ENCODE results near the gene FSTL4.

Gene FSTL4

DNA sequence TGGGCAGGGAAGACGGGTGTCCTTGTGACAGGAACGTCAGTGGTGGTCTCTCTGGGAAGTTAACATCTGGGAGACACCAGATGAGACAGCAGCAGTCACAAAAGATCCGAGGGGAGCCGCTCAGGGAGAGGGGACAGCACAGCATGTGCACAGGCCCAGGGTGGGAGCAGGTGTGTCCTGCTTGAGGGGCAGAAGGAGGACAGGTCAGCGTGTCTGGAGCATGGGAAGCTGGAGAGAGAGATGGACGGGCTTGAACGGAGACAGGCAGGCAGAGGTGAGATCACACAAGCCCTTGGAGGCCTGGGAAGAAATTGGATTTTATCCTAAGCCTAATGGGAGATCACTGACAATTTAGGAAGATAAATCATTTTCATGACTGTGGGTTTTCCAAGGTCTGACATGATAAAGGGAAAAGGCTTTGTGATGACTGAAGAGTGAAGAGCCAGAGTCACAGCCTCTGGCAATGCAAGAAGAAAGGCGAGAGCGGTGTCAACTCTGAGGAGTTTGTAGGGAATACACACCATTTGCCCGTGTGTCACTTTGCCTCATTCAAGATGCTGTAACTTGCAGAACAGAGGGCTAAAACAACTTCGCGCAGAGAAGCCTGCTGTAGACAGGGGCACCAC, 88.3 kb downstream of the FSTL4 start:
- H3K4me3 ChIP-seq (ENCODE audit: low read length) = no peak overlapping the region
- DNase-seq (ENCODE audit: low read depth, low spot score) = no peak

DNA sequence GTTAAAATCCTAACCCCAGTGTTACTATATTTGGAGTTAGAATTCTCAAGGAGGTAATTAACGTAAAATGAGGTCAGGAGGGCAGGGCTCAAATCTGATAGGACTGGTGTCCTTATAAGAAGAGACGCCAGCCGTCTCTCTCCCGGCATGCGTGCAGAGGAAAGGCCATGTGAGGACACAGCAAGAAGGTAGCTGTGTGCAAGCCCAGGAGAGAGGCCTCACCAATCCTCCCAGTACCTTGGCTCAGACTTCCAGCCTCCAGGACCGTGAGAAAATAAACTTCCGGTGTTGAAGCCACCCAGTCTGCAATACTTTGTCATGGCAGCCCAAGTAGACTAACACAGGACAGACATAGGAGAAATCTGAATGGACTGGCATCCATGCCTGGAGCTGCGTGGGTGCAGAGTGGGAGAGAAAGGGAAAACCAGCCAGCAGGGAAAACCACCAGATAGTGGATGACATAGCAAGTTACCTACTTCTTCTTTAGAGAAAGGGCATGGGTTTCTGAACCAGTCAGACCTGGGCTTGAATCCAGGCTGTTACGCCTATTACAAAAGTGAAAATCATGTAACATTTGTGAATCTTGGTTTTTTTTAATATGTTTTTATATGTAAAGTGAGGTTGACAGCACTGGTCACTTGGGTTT, 89.2 kb downstream of the FSTL4 start:
- DNase-seq (ENCODE audit: low read depth, low spot score) = no peak
- H3K4me3 ChIP-seq (ENCODE audit: low read length) = no peak overlapping the region

GRCh38 chr5:133521801-133522200, 90.5 kb downstream of the FSTL4 start:
- H3K4me3 ChIP-seq (ENCODE audit: low read length) = no peak overlapping the region
- no peak for DNase-seq (ENCODE audit: low read depth, low spot score)

DNA sequence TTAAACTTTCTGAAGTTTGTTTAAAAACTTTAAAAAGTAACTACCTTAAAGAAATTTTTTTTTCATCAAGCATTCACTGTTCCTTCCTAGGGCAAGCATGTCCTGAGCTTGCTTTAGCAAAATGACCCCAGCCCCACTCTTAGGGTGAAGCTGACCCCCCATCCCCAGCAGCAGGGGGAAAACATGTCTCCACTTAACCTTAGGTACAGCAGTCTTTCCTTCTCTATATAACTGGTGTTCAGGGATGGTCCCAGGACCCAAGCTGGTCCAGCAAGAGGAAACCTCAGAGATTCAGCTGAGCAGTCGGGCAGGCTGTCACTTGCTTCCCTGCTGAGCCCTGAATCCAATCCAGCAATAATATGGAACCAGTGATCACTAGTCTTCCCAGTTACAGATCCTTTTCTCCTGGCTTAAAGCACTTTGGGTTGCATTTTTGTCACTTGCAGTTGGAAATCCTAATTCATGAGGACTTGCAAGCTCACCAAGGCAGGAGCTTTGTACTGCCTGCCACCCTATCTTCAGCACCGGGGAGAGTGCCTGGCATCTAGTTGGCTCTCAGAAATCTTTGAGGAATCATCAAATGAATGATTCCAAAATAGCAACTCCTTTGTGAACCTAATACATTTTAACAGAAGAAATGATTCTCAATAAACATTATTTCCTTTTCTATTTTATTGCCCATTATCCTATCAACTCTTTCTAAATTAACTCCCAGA, 91.2 kb downstream of the FSTL4 start:
- no peak for DNase-seq (ENCODE audit: low read depth, low spot score)

GRCh38 chr5:133520062-133520461, 92.3 kb downstream of the FSTL4 start:
- DNase-seq (ENCODE audit: low read depth, low spot score) = no peak
- no peak overlapping the region for H3K4me3 ChIP-seq (ENCODE audit: low read length)

More for the DNA sequence above, 91.2 kb downstream of the FSTL4 start:
- no peak overlapping the region for H3K4me3 ChIP-seq (ENCODE audit: low read length)

- H3K4me3 ChIP-seq (ENCODE audit: low read length) = no peak overlapping the region
- no peak for DNase-seq (ENCODE audit: low read depth, low spot score)
Measured at GRCh38 chr5:133519191-133519590, 93.2 kb downstream of the FSTL4 start.

GRCh38 chr5:133514456-133514855, 97.9 kb downstream of the FSTL4 start:
- no peak for DNase-seq (ENCODE audit: low read depth, low spot score)
- H3K4me3 ChIP-seq (ENCODE audit: low read length) = no peak overlapping the region

DNA sequence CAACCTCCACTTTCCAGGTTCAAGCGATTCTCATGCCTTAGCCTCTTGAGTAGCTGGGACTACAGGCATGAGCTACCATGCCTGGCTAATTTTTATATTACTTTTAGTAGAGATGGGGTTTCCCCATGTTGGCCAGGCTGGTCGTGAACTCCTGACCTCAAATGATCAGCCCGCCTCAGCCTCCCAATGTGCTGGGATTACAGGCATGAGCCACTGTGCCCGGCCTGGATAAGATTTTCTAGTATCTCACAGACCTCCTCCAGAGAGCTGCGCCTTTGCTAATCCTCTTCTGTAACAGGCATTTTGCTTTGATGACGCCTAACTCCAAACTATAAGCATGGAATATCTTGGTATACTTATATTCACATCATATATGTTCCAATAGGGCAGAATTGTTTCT, 99.4 kb downstream of the FSTL4 start:
- no peak for DNase-seq (ENCODE audit: low read depth, low spot score)
- H3K4me3 ChIP-seq (ENCODE audit: low read length) = no peak overlapping the region

- no peak for DNase-seq (ENCODE audit: low read depth, low spot score)
- H3K4me3 ChIP-seq (ENCODE audit: low read length) = no peak overlapping the region
Measured at GRCh38 chr5:133511653-133512235, 100.6 kb downstream of the FSTL4 start.

GRCh38 chr5:133510634-133511262, 101.6 kb downstream of the FSTL4 start:
- no peak for DNase-seq (ENCODE audit: low read depth, low spot score)
- no peak overlapping the region for H3K4me3 ChIP-seq (ENCODE audit: low read length)

DNA sequence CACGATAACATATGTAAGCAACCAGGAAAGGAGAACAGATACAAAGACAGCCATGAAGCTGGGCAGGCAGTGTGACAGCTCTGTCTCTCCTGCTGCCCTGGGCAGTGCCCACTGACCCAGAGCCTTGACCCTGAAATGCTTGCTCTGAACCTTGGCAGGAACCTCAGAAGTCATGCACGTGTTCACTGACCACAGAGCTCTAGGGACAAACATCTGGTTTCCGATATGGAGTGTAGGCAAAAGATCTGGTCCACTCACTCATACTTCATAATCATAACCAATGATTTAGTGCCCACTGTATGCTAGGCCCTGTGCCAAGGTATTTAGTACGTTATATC, 102.6 kb downstream of the FSTL4 start:
- H3K4me3 ChIP-seq (ENCODE audit: low read length) = no peak overlapping the region
- DNase-seq (ENCODE audit: low read depth, low spot score) = no peak

- no peak overlapping the region for H3K4me3 ChIP-seq (ENCODE audit: low read length)
- no peak for DNase-seq (ENCODE audit: low read depth, low spot score)
Measured at GRCh38 chr5:133508845-133509741, 103.2 kb downstream of the FSTL4 start.

DNA sequence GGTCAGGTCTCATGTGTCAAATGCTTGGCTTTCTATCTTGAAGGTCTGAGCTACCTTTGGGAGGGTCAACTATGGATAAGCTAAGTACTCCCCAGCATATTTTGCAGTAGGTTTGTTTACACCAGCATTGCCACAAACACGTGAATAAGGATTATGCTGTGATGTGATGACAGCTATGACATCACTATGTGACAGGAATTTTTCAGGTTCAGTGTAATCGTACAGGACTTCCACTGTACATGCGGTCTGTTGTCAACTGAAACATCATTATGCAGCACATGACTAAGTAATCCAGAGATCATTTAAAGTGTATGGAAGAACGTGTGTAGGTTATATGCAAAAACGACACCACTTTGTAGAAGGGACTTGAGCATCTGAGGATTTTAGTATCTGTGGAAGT, 104.0 kb downstream of the FSTL4 start:
- DNase-seq (ENCODE audit: low read depth, low spot score) = no peak

GRCh38 chr5:133506181-133506580, 106.2 kb downstream of the FSTL4 start:
- no peak overlapping the region for H3K4me3 ChIP-seq (ENCODE audit: low read length)
- DNase-seq (ENCODE audit: low read depth, low spot score) = no peak

More for the DNA sequence above, 104.0 kb downstream of the FSTL4 start:
- H3K4me3 ChIP-seq (ENCODE audit: low read length) = no peak overlapping the region

DNA sequence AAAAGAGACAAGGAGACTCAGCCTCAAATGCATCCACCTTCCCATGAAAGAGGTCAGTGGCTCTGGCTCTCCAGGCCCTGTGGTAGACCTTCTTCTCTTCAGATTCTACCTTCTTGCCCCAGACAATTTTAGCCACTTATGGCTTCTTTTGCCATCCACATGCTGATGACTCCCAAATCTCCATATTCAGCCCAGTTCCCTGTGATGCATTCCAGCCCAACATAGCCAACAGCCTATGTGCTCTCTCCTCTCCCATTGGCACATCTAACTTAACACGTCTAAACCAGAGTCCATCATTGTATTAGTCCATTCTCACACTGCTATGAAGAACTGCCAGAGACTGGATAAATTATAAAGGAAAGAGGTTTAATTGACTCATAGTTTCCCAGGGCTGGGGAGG, 108.8 kb downstream of the FSTL4 start:
- no peak overlapping the region for H3K4me3 ChIP-seq (ENCODE audit: low read length)
- DNase-seq (ENCODE audit: low read depth, low spot score) = no peak

GRCh38 chr5:133499895-133500294, 112.4 kb downstream of the FSTL4 start:
- H3K4me3 ChIP-seq (ENCODE audit: low read length) = no peak overlapping the region
- DNase-seq (ENCODE audit: low read depth, low spot score) = no peak

GRCh38 chr5:133497608-133498348, 114.6 kb downstream of the FSTL4 start:
- no peak for DNase-seq (ENCODE audit: low read depth, low spot score)
- no peak overlapping the region for H3K4me3 ChIP-seq (ENCODE audit: low read length)

DNA sequence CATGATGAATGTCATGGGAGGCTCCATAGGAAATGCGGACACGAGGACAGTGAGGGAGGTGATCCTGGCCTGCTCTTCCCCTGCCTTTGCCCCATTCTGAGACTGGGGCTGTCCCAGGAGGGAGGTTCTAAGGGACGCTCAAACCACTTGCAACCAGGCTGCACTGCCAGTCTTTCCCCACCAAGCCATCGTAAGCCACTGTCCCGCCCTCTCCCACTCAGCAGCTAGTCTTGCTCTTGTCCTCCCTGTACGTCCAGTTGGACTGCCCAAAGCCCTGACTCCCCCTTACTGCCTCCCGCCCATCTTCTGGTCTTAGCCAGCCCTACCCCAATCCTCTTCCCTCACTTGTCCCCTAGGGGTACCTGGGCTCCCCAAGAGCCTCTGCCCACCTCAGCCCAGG, 115.7 kb downstream of the FSTL4 start:
- no peak for DNase-seq (ENCODE audit: low read depth, low spot score)
- H3K4me3 ChIP-seq (ENCODE audit: low read length) = no peak overlapping the region
